VCaP (cell line): ENCODE results near the gene ALDH9A1.
"Not testable (repeated sequence)": the region's sequence is repeated elsewhere in the genome, so short reads cannot be mapped to it uniquely, and the experiment has no call there.

Source experiments
- H3K27ac ChIP-seq: fragments of 450-650 bp; 2 replicates; pipeline ENCODE4 v1.5.1; 2017
- TF ChIP-seq, protein P1 (sequence below): fragments of 450-650 bp; conservative IDR thresholded peaks from 2 replicates; pipeline ENCODE4 v1.5.1; 2017; ENCODE audit warnings: mild to moderate bottlenecking, moderate library complexity

Gene ALDH9A1

DNA sequence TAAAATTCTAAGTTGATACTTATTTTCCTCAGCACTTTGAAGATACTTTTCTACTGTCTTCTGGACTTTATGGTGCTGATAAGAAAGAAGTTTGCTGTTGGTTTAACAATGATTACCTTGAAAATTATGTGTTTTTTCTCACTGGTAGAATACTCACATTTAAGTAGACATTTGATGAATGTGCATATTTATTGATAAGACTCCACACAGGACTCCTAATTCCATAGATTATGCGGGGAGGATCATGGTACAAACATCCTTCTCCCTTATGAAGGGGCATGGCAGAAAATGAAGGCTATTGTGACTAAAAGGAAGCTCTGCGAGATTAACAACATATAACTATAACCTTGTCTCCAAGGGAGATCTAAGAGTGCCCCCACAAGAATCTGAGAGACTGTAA, 28.5 kb upstream of the ALDH9A1 start:
- H3K27ac ChIP-seq: no peak overlapping the region
- TF ChIP-seq, protein P1, sequence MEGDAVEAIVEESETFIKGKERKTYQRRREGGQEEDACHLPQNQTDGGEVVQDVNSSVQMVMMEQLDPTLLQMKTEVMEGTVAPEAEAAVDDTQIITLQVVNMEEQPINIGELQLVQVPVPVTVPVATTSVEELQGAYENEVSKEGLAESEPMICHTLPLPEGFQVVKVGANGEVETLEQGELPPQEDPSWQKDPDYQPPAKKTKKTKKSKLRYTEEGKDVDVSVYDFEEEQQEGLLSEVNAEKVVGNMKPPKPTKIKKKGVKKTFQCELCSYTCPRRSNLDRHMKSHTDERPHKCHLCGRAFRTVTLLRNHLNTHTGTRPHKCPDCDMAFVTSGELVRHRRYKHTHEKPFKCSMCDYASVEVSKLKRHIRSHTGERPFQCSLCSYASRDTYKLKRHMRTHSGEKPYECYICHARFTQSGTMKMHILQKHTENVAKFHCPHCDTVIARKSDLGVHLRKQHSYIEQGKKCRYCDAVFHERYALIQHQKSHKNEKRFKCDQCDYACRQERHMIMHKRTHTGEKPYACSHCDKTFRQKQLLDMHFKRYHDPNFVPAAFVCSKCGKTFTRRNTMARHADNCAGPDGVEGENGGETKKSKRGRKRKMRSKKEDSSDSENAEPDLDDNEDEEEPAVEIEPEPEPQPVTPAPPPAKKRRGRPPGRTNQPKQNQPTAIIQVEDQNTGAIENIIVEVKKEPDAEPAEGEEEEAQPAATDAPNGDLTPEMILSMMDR: no peak

DNA sequence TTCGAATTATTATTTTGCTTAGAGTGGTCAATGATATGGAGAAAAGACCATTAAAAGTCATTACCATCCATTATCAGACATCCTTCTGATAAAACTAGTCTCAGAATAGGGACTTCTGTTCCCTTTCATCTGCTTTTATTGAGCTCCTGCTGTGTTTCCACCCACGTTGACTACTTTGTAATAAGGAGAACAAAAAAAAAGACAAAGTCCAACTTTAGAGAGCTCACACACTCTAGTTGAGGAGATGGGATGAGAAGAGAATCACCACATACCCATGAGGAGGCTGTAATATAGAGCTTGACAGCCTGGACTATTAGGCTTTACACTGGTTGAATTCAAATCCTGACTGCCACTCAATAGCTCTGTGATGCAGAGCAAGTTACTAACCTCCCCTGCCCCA, 27.8 kb upstream of the ALDH9A1 start:
- no peak overlapping the region for H3K27ac ChIP-seq
- TF ChIP-seq, protein P1: no peak

DNA sequence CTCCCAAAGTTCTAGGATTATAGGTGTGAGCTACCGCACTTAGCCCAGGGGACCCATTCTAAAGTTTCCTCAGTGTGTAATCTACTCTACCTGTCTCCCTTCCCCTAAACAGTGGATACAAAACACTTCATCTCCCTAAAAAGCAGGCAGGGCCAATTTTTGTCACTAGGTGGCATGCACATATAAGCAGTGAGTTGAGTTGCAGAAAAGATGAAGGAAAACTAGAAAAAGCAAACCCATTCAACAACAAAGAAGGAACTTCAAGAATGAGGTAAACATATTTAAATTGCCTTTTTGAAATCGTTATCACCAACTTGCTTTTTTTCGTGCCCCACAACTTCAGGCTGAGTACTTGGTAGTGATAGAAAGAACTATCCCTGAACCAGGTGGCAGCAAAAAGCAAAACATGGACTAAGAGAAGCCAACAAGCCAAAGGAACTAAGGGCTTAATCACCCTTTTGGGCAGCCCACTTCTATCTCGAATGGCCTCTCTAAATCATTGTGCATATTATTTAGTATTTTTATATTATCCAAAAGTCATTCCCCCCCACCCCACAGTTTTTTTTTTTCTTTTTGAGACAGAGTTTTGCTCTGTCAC, 19.7 kb upstream of the ALDH9A1 start:
- TF ChIP-seq, protein P1: peak; percentile 91
- no peak overlapping the region for H3K27ac ChIP-seq

DNA sequence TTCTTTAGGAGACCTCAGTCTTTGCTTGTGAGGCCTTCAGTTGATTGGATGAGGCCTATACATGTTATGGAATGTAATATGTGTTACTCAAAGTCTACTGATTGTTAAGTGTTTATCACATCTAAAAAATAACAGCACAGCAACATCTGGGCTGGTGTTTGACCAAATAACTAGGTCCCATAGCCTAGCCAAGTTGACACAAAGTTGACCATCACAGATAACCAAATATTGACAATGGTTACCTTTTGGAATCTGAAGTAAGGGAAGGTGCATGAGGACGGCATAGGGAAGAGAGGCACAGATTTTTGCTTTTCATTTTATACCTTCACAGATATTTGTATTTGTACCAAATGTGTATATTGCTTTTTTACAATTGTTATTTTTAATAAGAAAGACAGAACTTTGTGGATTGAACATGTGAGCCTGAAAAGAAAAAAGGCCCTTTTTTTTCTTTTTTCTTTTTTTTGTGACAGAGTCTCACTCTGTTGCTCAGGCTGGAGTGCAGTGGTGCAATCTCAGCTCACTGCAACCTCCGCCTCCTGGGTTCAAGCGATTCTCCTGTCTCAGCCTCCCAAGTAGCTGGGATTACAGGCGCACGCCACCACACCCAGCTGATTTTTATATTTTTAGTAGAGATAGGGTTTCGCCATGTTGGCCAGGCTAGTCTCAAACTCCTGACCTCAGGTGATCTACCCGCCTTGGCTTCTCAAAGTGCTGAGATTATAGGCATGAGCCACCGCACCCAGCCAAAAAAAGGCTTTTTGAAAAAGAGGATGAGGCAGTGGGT, 18.1 kb upstream of the ALDH9A1 start:
- H3K27ac ChIP-seq: not testable (repeated sequence)

DNA sequence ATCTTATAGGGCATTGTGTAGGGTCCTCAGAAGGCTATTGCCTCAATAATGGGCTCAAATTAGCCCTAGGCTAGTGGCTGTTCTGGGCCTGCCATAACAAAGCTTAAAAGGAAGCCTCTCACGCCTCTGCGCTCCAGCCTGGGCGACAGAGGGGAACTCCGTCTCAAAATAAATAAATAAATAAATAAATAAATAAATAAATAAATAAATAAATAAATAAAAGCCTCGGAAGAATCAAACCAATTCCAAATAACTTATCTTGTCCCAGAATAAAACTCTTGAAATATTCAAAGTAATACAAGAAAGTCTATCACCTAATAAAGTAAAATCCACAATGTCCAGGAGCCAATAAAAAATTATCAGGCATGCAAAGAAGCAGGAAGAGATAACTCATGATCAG, 14.4 kb upstream of the ALDH9A1 start:
- no peak overlapping the region for H3K27ac ChIP-seq
- TF ChIP-seq, protein P1: no peak

DNA sequence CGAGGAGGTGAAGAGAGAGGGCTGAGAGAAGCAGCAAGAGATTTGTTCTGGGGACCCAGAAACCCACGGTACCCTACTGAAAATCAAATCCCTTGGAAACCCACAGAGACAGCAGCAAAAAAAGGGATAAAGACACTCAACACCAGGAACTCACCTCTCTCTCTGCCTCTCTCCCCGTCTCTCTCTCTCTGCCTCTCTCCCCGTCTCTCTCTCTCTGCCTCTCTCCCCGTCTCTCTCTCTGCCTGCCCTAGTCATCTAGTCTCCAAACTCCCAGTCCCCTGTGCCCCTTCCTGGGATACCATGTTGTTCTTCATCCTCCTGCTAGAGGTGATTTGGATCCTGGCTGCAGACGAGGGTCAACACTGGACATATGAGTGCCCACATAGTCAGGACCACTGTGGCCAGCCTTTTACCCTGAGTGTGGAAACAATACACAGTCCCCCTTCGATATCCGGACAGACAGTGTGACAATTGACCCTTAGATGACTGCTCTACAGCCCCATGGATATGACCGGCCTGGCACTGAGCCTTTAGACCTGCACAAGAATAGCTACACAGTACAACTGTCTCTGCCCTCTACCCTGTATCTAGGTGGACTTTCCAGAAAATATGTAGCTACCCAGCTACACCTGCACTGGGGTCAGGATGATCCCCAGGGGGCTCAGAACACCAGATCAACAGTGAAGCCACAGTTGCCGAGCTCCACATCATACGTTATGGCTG, 9.8 kb upstream of the ALDH9A1 start:
- H3K27ac ChIP-seq: no peak overlapping the region
- TF ChIP-seq, protein P1: no peak

DNA sequence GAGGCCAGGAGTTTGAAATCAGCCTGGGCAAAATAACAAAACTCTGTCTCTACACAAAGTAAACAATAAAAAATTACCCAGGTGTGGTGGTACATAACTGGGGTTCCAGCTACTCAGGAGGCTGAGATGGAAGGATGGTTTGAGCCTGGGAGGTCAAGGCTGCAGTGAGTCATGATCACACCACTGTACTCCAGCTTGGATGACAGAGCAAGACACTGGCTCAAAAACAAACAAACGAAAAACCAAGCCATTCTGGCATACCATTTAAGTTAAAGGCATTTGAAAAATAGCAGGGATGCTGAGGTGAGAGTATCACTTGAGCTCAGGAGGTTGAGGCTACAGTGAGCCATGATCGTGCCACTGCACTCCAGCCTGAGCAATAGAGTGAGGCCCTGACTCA, 5.3 kb upstream of the ALDH9A1 start:
- TF ChIP-seq, protein P1: no peak
- no peak overlapping the region for H3K27ac ChIP-seq

DNA sequence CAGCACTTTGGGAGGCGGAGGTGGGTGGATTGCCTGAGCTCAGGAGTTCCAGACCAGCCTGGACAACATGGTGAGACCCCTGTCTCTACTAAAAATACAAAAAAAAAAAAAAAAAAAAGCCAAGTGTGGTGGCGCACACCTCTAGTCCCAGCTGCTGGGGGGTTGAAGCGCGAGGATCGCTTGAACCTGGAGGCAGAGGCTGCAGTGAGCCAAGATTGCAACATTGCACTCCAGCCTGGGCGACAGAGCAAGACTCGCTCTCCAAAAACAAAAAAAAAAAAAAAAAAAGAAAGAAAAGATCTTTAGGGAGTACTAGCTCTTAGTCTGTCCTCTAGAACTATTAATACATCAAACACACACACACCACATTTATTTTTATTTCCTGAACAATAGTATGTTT, 3.6 kb upstream of the ALDH9A1 start:
- H3K27ac ChIP-seq: not testable (repeated sequence)
